IPS-15b (cell line): ENCODE data around the gene CBARP.
A peak's percentile ranks its signal among the peaks of the same experiment; 100 is the strongest.
"Not testable (repeated sequence)": the region's sequence is repeated elsewhere in the genome, so short reads cannot be mapped to it uniquely, and the experiment has no call there.

Experiments
- H3K27me3 ChIP-seq: one replicate; pipeline ENCODE4 v1.6.1; 2013; ENCODE audit warnings: low read length; ENCODE audit not compliant: control insufficient read depth, insufficient read depth
- H3K36me3 ChIP-seq: one replicate; pipeline ENCODE4 v1.6.1; 2013; ENCODE audit warnings: low read length; ENCODE audit not compliant: control insufficient read depth, insufficient read depth
- H3K4me1 ChIP-seq: one replicate; pipeline ENCODE4 v1.6.1; 2013; ENCODE audit warnings: mild to moderate bottlenecking, low read length; ENCODE audit not compliant: control insufficient read depth, insufficient read depth
- H3K4me3 ChIP-seq: one replicate; pipeline ENCODE4 v1.5.1; 2013; ENCODE audit warnings: low read depth, low read length
- H3K9ac ChIP-seq: one replicate; pipeline ENCODE4 v1.6.1; 2013; ENCODE audit warnings: low read depth, mild to moderate bottlenecking, low read length
- H3K9me3 ChIP-seq: one replicate; pipeline ENCODE4 v1.6.1; 2013; ENCODE audit warnings: mild to moderate bottlenecking, low read length; ENCODE audit not compliant: control insufficient read depth, insufficient read depth

Gene CBARP

DNA sequence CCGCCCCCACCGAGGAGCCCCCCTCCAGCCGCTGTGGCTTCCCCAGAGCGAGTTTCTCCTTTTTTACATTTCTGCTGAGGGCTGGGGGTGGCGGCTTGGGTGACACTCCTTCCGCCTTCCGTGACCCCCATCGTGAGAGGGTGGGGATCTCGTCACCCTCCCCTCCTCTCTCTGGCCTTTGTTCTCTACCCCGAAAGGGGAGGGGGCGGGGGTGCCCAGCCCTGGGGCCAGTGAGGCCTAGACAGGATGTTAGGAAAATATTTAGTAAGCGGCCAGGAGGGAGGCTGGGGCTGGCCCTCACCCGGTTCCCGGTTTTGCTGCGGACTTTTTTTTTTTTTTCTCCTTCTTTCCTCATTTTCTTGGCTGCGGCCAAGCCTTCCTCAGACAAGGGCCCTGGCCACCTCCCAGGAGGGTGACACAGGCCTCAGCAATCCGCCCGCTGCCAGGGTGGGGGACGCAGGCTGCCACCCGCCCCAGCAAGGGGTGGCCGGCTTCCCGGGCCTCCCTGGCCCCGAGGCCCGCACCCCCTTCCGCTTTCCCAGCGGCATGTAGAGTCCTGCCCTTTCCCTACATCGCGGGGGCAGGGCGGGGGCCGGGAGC, 14.5 kb upstream of the CBARP start:
- H3K27me3 ChIP-seq: no peaks in the 10 kb centered on the region

DNA sequence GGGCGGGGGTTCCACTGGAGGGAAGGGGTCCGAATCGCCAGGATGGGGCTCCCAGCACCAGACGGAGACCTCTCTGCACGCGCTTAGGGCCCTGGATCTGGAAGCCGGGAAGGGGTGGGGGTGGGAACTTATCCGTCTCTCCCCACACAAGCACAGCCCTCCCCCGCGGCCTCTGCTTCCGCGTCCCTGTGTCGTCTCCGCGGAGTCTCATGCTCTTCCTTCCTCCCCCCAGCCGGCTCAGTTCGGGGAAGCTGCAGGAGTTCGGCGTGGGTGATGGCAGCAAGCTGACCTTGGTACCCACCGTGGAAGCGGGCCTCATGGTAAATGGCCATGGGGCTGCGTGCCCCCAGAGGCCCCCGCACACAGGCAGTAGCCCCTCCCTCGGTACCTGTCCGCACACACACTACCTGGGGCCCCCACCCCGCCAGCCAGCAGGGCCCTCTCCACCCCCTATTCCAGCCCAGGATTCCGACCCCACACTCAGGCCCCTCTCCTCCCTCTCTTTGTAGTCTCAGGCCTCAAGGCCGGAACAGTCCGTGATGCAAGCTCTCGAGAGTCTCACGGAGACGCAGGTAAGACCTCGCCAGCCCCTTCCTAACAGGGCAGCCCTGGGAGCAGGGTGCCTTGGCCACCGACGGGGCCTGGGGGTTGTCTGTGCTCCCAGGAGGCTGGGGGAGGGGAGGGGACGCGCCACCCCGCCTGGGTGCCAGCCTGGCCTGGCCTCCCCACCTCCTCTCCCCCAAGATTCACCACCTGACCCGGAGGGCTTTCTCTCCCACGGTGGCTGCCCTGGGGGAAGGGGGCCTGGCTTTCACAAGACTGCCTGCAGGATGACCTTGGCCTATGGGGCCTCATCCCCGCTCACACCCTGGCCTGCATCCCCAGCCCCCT, 13.8 kb upstream of the CBARP start:
- Histone ChIP-seq H3K27me3 (no peaks in the 10 kb centered on the region), H3K9me3 (no peaks in the 10 kb centered on the region), H3K36me3 (peaks cover 34% of the 10 kb centered on the region), H3K4me1 (no peaks in the 10 kb centered on the region), H3K4me3 (peak overlapping the region; percentile 79), H3K9ac (peak overlapping the region; percentile 73)

More for the DNA sequence above, 14.5 kb upstream of the CBARP start:
- peaks cover 2% of the 10 kb centered on the region for H3K4me1 ChIP-seq
- H3K9ac ChIP-seq: no peak overlapping the region
- peaks cover 40% of the 10 kb centered on the region for H3K36me3 ChIP-seq
- no peaks in the 10 kb centered on the region for H3K9me3 ChIP-seq
- H3K4me3 ChIP-seq: peak overlapping the region; percentile 79

- Histone ChIP-seq H3K9me3 (no peaks in the 10 kb centered on the region), H3K9ac (peak overlapping the region; percentile 73), H3K4me1 (no peaks in the 10 kb centered on the region), H3K27me3 (no peaks in the 10 kb centered on the region), H3K4me3 (peak overlapping the region; percentile 79), H3K36me3 (peaks cover 29% of the 10 kb centered on the region)
These were observed 12.8 kb upstream of the CBARP start for GRCh38 chr19:1250437-1251260.

- no peaks in the 10 kb centered on the region for H3K27me3 ChIP-seq
- no peaks in the 10 kb centered on the region for H3K4me1 ChIP-seq
- H3K9ac ChIP-seq: peak overlapping the region; percentile 79
- peaks cover 22% of the 10 kb centered on the region for H3K36me3 ChIP-seq
- H3K4me3 ChIP-seq: peak overlapping the region; percentile 79
- H3K9me3 ChIP-seq: no peaks in the 10 kb centered on the region
These were observed 12.2 kb upstream of the CBARP start for GRCh38 chr19:1249990-1250436.

- Histone ChIP-seq H3K9ac (peak overlapping the region; percentile 79), H3K36me3 (peaks cover 17% of the 10 kb centered on the region), H3K9me3 (no peaks in the 10 kb centered on the region), H3K27me3 (no peaks in the 10 kb centered on the region), H3K4me3 (peak overlapping the region; percentile 79), H3K4me1 (no peaks in the 10 kb centered on the region)
These were observed 11.6 kb upstream of the CBARP start for GRCh38 chr19:1249298-1249989.

DNA sequence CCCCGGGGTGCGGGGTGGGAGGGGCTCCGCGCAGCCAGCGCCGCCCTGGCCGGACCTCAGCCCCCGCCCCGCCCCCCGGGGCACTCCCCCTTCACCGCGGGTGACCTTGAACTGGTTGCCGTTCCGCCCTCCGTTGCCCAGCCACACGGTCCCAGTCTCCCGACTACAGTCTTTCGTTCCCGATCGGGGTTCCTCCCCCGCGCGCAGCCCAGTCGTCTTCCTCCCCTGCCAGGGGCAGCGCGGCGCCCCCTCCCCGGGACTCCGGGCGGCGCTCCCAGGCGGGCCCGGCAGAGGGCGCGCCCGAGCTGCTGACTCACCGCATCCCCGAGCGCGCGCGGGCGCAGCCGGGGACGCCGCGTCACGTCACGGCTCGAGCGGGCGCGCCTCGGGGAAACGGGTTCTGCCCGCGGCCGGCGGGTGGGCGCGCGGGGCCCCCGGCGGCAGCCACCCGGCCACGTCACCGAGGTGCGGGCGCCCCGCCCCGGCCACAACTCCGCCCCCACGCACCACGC, 11.0 kb upstream of the CBARP start:
- Histone ChIP-seq H3K4me1 (no peaks in the 10 kb centered on the region), H3K4me3 (peak overlapping the region; percentile 60), H3K9me3 (no peaks in the 10 kb centered on the region), H3K27me3 (no peaks in the 10 kb centered on the region), H3K36me3 (peaks cover 10% of the 10 kb centered on the region), H3K9ac (no peak overlapping the region)

DNA sequence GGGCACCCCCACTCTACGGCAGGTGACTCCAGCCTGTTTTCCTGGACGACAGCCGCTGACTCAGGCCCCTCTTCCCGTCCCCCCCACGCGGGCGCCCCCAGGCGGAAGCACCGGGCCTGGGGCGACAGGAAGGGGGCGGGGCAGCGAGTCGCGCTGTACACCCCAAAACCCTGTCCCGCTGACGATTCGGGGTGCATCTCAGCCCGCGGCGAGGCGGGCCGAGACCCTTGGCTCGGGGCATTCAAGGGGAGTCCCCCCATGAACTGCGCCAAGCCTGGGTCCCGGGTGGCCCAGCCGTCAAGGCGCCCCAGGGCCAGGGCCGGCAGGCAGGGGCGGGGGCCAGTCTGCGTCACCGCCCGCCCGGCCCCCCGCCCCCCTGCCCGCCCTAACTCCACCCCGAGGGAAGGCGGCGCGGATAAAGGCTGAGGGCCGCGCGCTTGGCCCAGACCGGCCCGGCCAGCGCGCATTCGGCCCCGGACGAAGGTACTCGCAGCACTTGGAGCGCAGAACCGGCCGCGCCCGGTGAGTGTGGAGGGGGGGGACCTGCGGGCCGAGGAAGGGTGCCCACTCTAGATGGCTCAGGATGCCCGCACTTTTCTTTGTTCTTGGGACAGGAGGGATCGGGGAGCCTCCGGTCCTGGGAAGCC, 10.5 kb upstream of the CBARP start, which contains the start of gene MIDN:
Gene MIDN, plus strand, starts transcription at position 445 of the 647 bp plus-strand sequence. CDS start 1,714 bp downstream, outside the sequence.
- no peaks in the 10 kb centered on the region for H3K9me3 ChIP-seq
- H3K9ac ChIP-seq: no peak within 1 kb of the TSS
- no peaks in the 10 kb centered on the region for H3K4me1 ChIP-seq
- H3K36me3 ChIP-seq: peaks cover 6% of the 10 kb centered on the region
- peak within 1 kb of the TSS; percentile 60 for H3K4me3 ChIP-seq
- H3K27me3 ChIP-seq: no peaks in the 10 kb centered on the region

GRCh38 chr19:1247748-1248138, 9.9 kb upstream of the CBARP start:
- no peak overlapping the region for H3K9ac ChIP-seq
- H3K4me1 ChIP-seq: no peaks in the 10 kb centered on the region
- H3K9me3 ChIP-seq: no peaks in the 10 kb centered on the region
- H3K27me3 ChIP-seq: no peaks in the 10 kb centered on the region
- peaks cover 6% of the 10 kb centered on the region for H3K36me3 ChIP-seq
- H3K4me3 ChIP-seq: peak overlapping the region; percentile 46

GRCh38 chr19:1246265-1247087, 8.7 kb upstream of the CBARP start:
- not testable (repeated sequence) for H3K9ac ChIP-seq, H3K27me3 ChIP-seq, H3K4me3 ChIP-seq, H3K4me1 ChIP-seq, H3K36me3 ChIP-seq, H3K9me3 ChIP-seq
